Smooth muscle cell (in vitro differentiated cells): Measurements from ENCODE around the gene GPNMB. TPM values are rescaled to one million over a fixed set of nuclear protein-coding genes. Genes with fewer than 3 reads are reported as not detected.

ENCODE experiments used
- DNase-seq: peaks from one replicate; lab custom pipeline; 2025; ENCODE audit not compliant: unreplicated experiment; lab: John Stamatoyannopoulos, UW
- H2AFZ ChIP-seq: fragments of 200-600 bp; sonication (generic); 2 replicates; pipeline ENCODE4 v1.6.0; 2016; ENCODE audit warnings: antibody characterized with exemption, low read depth, mild to moderate bottlenecking
- H3F3A ChIP-seq: fragments of 200-600 bp; sonication (generic); 2 replicates; pipeline ENCODE4 v1.6.0; 2017; ENCODE audit warnings: antibody characterized with exemption, low read depth
- H3K27ac ChIP-seq: fragments of 200-600 bp; sonication (generic); 2 replicates; pipeline ENCODE4 v1.5.1; 2016; ENCODE audit warnings: low read depth, mild to moderate bottlenecking
- H3K27me3 ChIP-seq: fragments of 200-600 bp; sonication (generic); 2 replicates; pipeline ENCODE4 v1.6.1; 2016; ENCODE audit warnings: low read depth, mild to moderate bottlenecking
- H3K36me3 ChIP-seq: fragments of 200-600 bp; sonication (generic); 2 replicates; pipeline ENCODE4 v1.5.1; 2016; ENCODE audit warnings: low read depth
- H3K4me1 ChIP-seq: fragments of 200-600 bp; sonication (generic); 2 replicates; pipeline ENCODE4 v1.5.1; 2016; ENCODE audit warnings: low read depth
- H3K4me2 ChIP-seq: fragments of 200-600 bp; sonication (generic); 2 replicates; pipeline ENCODE4 v1.6.0; 2016; ENCODE audit warnings: mild to moderate bottlenecking
- H3K4me3 ChIP-seq: fragments of 200-600 bp; sonication (generic); 2 replicates; pipeline ENCODE4 v1.5.1; 2016; ENCODE audit warnings: mild to moderate bottlenecking
- H3K79me2 ChIP-seq: fragments of 200-600 bp; sonication (generic); 2 replicates; pipeline ENCODE4 v1.6.0; 2016; ENCODE audit warnings: low read depth, mild to moderate bottlenecking
- H3K9ac ChIP-seq: fragments of 200-600 bp; sonication (generic); 2 replicates; pipeline ENCODE4 v1.6.0; 2016; ENCODE audit warnings: low read depth
- H3K9me3 ChIP-seq: fragments of 200-600 bp; sonication (generic); replicated peaks from 2 replicates; pipeline ENCODE4 v1.5.1; 2016; ENCODE audit warnings: low read depth
- H4K20me1 ChIP-seq: fragments of 200-600 bp; sonication (generic); 2 replicates; pipeline ENCODE4 v1.6.0; 2016; ENCODE audit warnings: low read depth
- WGBS: methylation state at CpG from one replicate; pipeline ENCODE4 v1.1.7; 2016; ENCODE audit warnings: low lambda C conversion rate; 5-methylcytosine and 5-hydroxymethylcytosine counted together
- polyA plus RNA-seq: library from polyadenylated mRNA; unstranded; fragments of >200 nt; fragmentation: Nextera tagmentation; extraction: Ambion mirVana; gene quantifications from 2 replicates; pipeline ENCODE4 v1.2.1, GENCODE V29; 2016
- total RNA-seq: library from RNA; depleted of rRNA; stranded (reverse); fragments of >200 nt; gene quantifications from 2 replicates; pipeline ENCODE4 v1.2.3, GENCODE V29; 2014
- TF ChIP-seq, protein P1 (sequence below): fragments of 200-600 bp; sonication (generic); IDR thresholded peaks from 2 replicates; pipeline ENCODE4 v1.5.1; 2017; ENCODE audit warnings: borderline replicate concordance, mild to moderate bottlenecking, antibody characterized with exemption; ENCODE audit not compliant: insufficient read depth, poor library complexity, severe bottlenecking

The GPNMB gene
- total and polyA plus RNA-seq, 2 experiments from 2014 or later = 13.6 to 26.1 TPM

DNA sequence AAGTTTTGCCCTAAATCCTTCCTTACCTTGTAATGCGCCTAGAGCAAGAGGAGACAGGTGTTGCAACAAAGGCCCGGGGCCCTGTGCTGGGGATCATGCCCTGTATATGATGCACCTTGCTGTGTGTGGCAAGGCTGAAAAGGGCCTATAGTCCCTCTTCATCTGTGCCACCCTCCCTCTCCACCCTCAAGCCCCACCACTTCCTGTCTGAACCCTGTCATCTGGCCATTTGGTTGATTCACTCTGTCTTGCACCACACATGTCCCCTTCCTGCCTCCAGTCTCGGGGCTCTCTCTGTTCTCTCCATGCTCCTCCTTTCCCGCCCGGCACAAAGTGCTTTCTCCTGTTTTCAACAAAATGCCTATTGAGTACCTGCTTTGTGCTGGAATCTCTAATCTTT, 41.0 kb downstream of the GPNMB start:
- 93% methylated on average over 5 of the region's 5 CpGs for WGBS

DNA sequence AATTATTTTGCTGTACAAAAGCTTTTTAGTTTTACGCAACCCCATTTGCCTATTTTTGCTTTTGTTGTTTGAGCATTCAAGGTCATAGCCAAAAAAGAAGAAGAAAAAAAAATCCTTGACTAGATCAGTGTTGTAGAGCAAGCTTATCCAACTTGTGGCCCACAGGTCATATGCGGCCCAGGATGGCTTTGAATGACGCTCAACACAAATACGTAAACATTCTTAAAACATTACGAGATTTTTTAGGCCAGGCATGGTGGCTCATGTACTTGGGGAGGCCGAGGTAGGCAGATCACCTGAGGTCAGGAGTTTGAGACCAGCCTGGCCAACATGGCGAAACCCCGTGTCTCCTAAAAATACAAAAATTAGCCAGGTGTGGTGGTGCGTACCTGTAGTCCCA, 44.4 kb downstream of the GPNMB start:
- Histone ChIP-seq H3K36me3 (no peaks in the 10 kb centered on the region), H3K27ac (no peak overlapping the region), H4K20me1 (no peaks in the 10 kb centered on the region), H3K4me1 (no peaks in the 10 kb centered on the region), H3K4me2 (no peak overlapping the region), H3K9ac (no peak overlapping the region), H3F3A (no peaks in the 10 kb centered on the region), H3K9me3 (no peaks in the 10 kb centered on the region), H2AFZ (no peak overlapping the region), H3K27me3 (no peaks in the 10 kb centered on the region), H3K79me2 (no peaks in the 10 kb centered on the region), H3K4me3 (no peak overlapping the region)
- 96% methylated on average over 9 of the region's 9 CpGs for WGBS
- no peak for DNase-seq
- TF ChIP-seq, protein P1, sequence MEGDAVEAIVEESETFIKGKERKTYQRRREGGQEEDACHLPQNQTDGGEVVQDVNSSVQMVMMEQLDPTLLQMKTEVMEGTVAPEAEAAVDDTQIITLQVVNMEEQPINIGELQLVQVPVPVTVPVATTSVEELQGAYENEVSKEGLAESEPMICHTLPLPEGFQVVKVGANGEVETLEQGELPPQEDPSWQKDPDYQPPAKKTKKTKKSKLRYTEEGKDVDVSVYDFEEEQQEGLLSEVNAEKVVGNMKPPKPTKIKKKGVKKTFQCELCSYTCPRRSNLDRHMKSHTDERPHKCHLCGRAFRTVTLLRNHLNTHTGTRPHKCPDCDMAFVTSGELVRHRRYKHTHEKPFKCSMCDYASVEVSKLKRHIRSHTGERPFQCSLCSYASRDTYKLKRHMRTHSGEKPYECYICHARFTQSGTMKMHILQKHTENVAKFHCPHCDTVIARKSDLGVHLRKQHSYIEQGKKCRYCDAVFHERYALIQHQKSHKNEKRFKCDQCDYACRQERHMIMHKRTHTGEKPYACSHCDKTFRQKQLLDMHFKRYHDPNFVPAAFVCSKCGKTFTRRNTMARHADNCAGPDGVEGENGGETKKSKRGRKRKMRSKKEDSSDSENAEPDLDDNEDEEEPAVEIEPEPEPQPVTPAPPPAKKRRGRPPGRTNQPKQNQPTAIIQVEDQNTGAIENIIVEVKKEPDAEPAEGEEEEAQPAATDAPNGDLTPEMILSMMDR = no peak

More for the DNA sequence above, 41.0 kb downstream of the GPNMB start:
- Histone ChIP-seq H3K27ac (no peak overlapping the region), H2AFZ (no peak overlapping the region), H3K36me3 (no peaks in the 10 kb centered on the region), H3K4me2 (no peak overlapping the region), H3K9me3 (no peaks in the 10 kb centered on the region), H3K4me3 (no peak overlapping the region), H3K27me3 (no peaks in the 10 kb centered on the region), H3K4me1 (no peaks in the 10 kb centered on the region), H4K20me1 (no peaks in the 10 kb centered on the region), H3K9ac (no peak overlapping the region), H3K79me2 (no peaks in the 10 kb centered on the region), H3F3A (no peaks in the 10 kb centered on the region)
- TF ChIP-seq, protein P1 = no peak
- DNase-seq = no peak

DNA sequence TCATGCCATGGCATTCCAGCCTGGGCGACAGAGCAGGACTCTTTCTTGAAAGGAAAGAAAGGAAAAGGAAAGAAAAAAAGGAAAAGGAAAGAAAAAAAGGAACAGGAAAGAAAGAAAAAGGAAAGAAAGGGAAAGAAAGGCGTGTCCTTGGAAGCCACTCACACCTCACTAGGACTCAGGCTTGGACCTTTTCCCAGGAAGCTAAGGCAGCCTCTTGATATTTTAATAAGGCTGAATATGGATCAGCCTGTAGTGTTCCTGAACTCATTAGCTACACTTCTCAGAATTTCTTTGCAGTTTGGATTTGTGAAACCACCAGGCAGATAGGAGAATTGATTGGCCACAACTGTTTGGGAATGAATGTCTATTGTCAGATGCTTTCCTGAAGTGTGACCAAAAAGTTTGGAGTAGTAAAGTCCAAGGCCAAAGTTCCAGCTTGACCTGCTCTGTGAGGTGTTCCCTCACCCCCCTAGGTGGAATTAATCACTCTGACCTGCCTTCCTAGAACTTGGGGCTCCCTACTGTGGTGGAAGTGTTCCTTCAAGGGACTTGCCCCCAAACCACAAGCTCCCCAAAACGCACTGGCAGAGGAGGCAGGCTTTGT, 45.5 kb downstream of the GPNMB start:
- Histone ChIP-seq H3K4me2 (no peak overlapping the region), H3K79me2 (no peaks in the 10 kb centered on the region), H4K20me1 (no peaks in the 10 kb centered on the region), H3K27ac (no peak overlapping the region), H3F3A (no peaks in the 10 kb centered on the region), H2AFZ (no peak overlapping the region), H3K4me1 (no peaks in the 10 kb centered on the region), H3K27me3 (no peaks in the 10 kb centered on the region), H3K9ac (no peak overlapping the region), H3K36me3 (no peaks in the 10 kb centered on the region), H3K4me3 (no peak overlapping the region), H3K9me3 (no peaks in the 10 kb centered on the region)
- WGBS = 88% methylated on average over 3 of the region's 3 CpGs
- DNase-seq = no peak
- TF ChIP-seq, protein P1 = no peak

DNA sequence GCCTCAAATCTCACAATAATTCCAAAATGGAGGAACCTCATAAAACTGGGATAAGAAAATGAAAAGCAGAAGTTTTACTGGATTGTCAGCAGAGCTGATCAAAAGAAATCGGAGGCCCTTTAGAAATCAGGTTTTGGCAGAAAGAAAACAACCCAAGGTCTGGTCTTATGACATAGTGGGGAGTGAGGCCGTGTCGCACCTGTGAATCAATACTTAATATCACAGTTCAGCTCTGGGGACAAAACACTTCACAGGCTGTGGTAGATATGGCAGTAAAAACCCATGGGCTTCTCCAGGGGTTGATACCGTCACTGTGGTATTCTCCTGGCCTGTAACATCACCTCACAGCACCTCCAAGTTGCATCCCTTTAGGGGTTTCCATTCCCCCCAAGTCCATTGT, 46.0 kb downstream of the GPNMB start:
- DNase-seq = no peak
- no peak overlapping the region for H2AFZ ChIP-seq
- H3F3A ChIP-seq = no peaks in the 10 kb centered on the region
- WGBS = 92% methylated on average over 4 of the region's 4 CpGs
- no peaks in the 10 kb centered on the region for H3K36me3 ChIP-seq
- H3K79me2 ChIP-seq = no peaks in the 10 kb centered on the region
- H3K27ac ChIP-seq = no peak overlapping the region
- no peaks in the 10 kb centered on the region for H4K20me1 ChIP-seq
- H3K9me3 ChIP-seq = no peaks in the 10 kb centered on the region
- no peak overlapping the region for H3K9ac ChIP-seq
- H3K4me2 ChIP-seq = no peak overlapping the region
- TF ChIP-seq, protein P1 = no peak
- no peak overlapping the region for H3K4me3 ChIP-seq
- H3K27me3 ChIP-seq = no peaks in the 10 kb centered on the region
- H3K4me1 ChIP-seq = no peaks in the 10 kb centered on the region
